CD14-positive monocyte (primary cell): ENCODE measurements around the gene GMEB1. TPM values are rescaled to one million over a fixed set of nuclear protein-coding genes. Genes with fewer than 3 reads are reported as not detected.

Experiments
- DNase-seq, 3 donors: peaks; one replicate each; pipeline ENCODE4 v3.0.0-alpha.2; 2011 to 2022
- H2AFZ ChIP-seq: 2 replicates; pipeline ENCODE4 v1.6.0; 2012; ENCODE audit warnings: mild to moderate bottlenecking, low read depth, low read length, inconsistent platforms; ENCODE audit not compliant: insufficient read depth, poor library complexity, severe bottlenecking
- H3K27ac ChIP-seq, 2 donors: 1 replicate in 1 of 2; 2 replicates in 1 of 2; pipeline ENCODE4 v1.5.1; 2012 to 2013; ENCODE audit warnings: low read length in 2 of 2, control low read depth in 1 of 2, inconsistent platforms in 1 of 2, low read depth in 1 of 2, mild to moderate bottlenecking in 1 of 2
- H3K27me3 ChIP-seq, 2 donors: one replicate each; pipeline versions ENCODE4 v1.6.0 to v1.6.1; 2011 to 2013; ENCODE audit warnings: low read length in 2 of 2; ENCODE audit not compliant: control insufficient read depth in 2 of 2, insufficient read depth in 2 of 2
- H3K36me3 ChIP-seq, 2 donors: replicated peaks in 1 of 2; 1 replicate in 1 of 2; 2 replicates in 1 of 2; pipeline versions ENCODE4 v1.5.1 to v1.6.1; 2012 to 2013; ENCODE audit warnings: low read length in 2 of 2, control low read depth in 1 of 2, inconsistent platforms in 1 of 2, mild to moderate bottlenecking in 1 of 2; ENCODE audit not compliant: insufficient read depth in 2 of 2, control insufficient read depth in 1 of 2
- H3K4me1 ChIP-seq, 2 donors: 1 replicate in 1 of 2; 2 replicates in 1 of 2; pipeline versions ENCODE4 v1.5.1 to v1.6.1; 2012 to 2013; ENCODE audit warnings: low read length in 2 of 2, control low read depth in 1 of 2, inconsistent platforms in 1 of 2, mild to moderate bottlenecking in 1 of 2, moderate library complexity in 1 of 2; ENCODE audit not compliant: insufficient read depth in 2 of 2, control insufficient read depth in 1 of 2
- H3K4me2 ChIP-seq: replicated peaks from 2 replicates; pipeline ENCODE3; 2012; ENCODE audit warnings: low read length, moderate library complexity, mild to moderate bottlenecking; ENCODE audit not compliant: poor library complexity, severe bottlenecking; ENCODE audit errors: extremely low read depth
- H3K4me3 ChIP-seq, 3 experiments: fragments of 200-600 bp in 1 of 3; sonication (generic) in 1 of 3; replicated peaks in 1 of 3; 1 replicate in 2 of 3; 2 replicates in 1 of 3; pipeline ENCODE4 v1.5.1; 2011 to 2013; ENCODE audit warnings: low read length in 3 of 3, mild to moderate bottlenecking in 3 of 3, control low read depth in 2 of 3, low read depth in 2 of 3, inconsistent platforms in 1 of 3, moderate library complexity in 1 of 3
- H3K79me2 ChIP-seq: 2 replicates; pipeline ENCODE4 v1.6.0; 2012; ENCODE audit warnings: mild to moderate bottlenecking, control low read depth, inconsistent platforms, low read length, moderate library complexity; ENCODE audit not compliant: insufficient read depth
- H3K9ac ChIP-seq: 2 replicates; pipeline ENCODE4 v1.6.0; 2017; ENCODE audit warnings: low read length, mild to moderate bottlenecking; ENCODE audit not compliant: insufficient read depth, poor library complexity, severe bottlenecking
- H3K9me3 ChIP-seq, 2 donors: replicated peaks in 1 of 2; 1 replicate in 1 of 2; 2 replicates in 1 of 2; pipeline versions ENCODE4 v1.5.1 to v1.6.1; 2012 to 2013; ENCODE audit warnings: low read length in 2 of 2, control low read depth in 1 of 2; ENCODE audit not compliant: control insufficient read depth in 1 of 2, insufficient read depth in 1 of 2
- H4K20me1 ChIP-seq: 2 replicates; pipeline ENCODE4 v1.6.0; 2012; ENCODE audit warnings: mild to moderate bottlenecking, low read length, control low read depth, moderate library complexity; ENCODE audit not compliant: insufficient read depth
- H3K27ac Mint-ChIP-seq, 7 donors: one replicate each; pipeline ENCODE4 v1.8.0; 2020; ENCODE audit warnings: mild to moderate bottlenecking in 7 of 7, mixed read lengths in 7 of 7, moderate library complexity in 6 of 7, inconsistent platforms in 2 of 7
- H3K27me3 Mint-ChIP-seq, 3 donors: one replicate each; pipeline ENCODE4 v1.8.0; 2021 to 2022; ENCODE audit warnings: low read depth in 3 of 3, mild to moderate bottlenecking in 3 of 3, mixed read lengths in 3 of 3, moderate library complexity in 3 of 3, inconsistent platforms in 1 of 3
- H3K36me3 Mint-ChIP-seq, 2 donors: one replicate each; pipeline ENCODE4 v1.8.0; 2020; ENCODE audit warnings: mixed read lengths in 2 of 2, inconsistent platforms in 1 of 2, mild to moderate bottlenecking in 1 of 2
- H3K4me1 Mint-ChIP-seq: one replicate; pipeline ENCODE4 v1.8.0; 2020; ENCODE audit warnings: mild to moderate bottlenecking, mixed read lengths
- H3K4me3 Mint-ChIP-seq, 2 donors: one replicate each; pipeline ENCODE4 v1.8.0; 2020; ENCODE audit warnings: mild to moderate bottlenecking in 2 of 2, mixed read lengths in 2 of 2, moderate library complexity in 1 of 2
- H3K9me3 Mint-ChIP-seq, 7 donors: one replicate each; pipeline ENCODE4 v1.8.0; 2020 to 2022; ENCODE audit warnings: mixed read lengths in 7 of 7, mild to moderate bottlenecking in 6 of 7, moderate library complexity in 6 of 7, inconsistent platforms in 2 of 7
- WGBS: methylation state at CpG from one replicate; pipeline ENCODE4 v1.1.5; 2013; ENCODE audit warnings: missing lambda C conversion rate; ENCODE audit not compliant: insufficient coverage; 5-methylcytosine and 5-hydroxymethylcytosine counted together
- intact Hi-C, 2 donors: fragments of 100-400 bp; cut with micrococcal nuclease; formaldehyde crosslinking; loops; one replicate each; pipeline versions ENCODE4 v1.15.0 to v1.15.1; 2023
- polyA plus RNA-seq, 3 donors: library from polyadenylated mRNA; depleted of rRNA in 1 of 3; unstranded in 2 of 3; stranded (reverse) in 1 of 3; fragments of 300-500 nt in 2 of 3; fragments of >200 nt in 1 of 3; fragmentation: Illumina TruSeq in 2 of 3; gene quantifications; 1 replicate in 2 of 3; 2 replicates in 1 of 3; pipeline ENCODE4 v1.2.3, GENCODE V29; 2012 to 2021
- TF ChIP-seq, protein P1 (sequence below): fragments of 200-600 bp; IDR thresholded peaks from one replicate; pipeline ENCODE4 v1.8.0; 2022; ENCODE audit warnings: antibody characterized with exemption, mild to moderate bottlenecking

Gene GMEB1
- polyA plus RNA-seq, 3 donors = 8.1 to 16.0 (median 9.7) TPM

- Mint-ChIP-seq H3K27me3 (peaks cover 0 to 1% (median 1%) of the 10 kb centered on the region in 3 donors), H3K27ac (peak overlapping the region in 1 of 7 donors; percentile 1), H3K4me1 (no peaks in the 10 kb centered on the region), H3K9me3 (no peaks in the 10 kb centered on the region), H3K4me3 (no peak overlapping the region), H3K36me3 (peaks cover 17 to 29% of the 10 kb centered on the region in 2 donors)
- TF ChIP-seq, protein P1, sequence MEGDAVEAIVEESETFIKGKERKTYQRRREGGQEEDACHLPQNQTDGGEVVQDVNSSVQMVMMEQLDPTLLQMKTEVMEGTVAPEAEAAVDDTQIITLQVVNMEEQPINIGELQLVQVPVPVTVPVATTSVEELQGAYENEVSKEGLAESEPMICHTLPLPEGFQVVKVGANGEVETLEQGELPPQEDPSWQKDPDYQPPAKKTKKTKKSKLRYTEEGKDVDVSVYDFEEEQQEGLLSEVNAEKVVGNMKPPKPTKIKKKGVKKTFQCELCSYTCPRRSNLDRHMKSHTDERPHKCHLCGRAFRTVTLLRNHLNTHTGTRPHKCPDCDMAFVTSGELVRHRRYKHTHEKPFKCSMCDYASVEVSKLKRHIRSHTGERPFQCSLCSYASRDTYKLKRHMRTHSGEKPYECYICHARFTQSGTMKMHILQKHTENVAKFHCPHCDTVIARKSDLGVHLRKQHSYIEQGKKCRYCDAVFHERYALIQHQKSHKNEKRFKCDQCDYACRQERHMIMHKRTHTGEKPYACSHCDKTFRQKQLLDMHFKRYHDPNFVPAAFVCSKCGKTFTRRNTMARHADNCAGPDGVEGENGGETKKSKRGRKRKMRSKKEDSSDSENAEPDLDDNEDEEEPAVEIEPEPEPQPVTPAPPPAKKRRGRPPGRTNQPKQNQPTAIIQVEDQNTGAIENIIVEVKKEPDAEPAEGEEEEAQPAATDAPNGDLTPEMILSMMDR = no peak
- DNase-seq = no peak
- Histone ChIP-seq H3K4me3 (no peak overlapping the region), H3K9me3 (no peaks in the 10 kb centered on the region), H3K27me3 (no peaks in the 10 kb centered on the region), H3K27ac (peak overlapping the region in 1 of 2 donors; percentile 22), H3K79me2 (peaks cover 79% of the 10 kb centered on the region), H3K9ac (no peak overlapping the region), H3K4me2 (no peak overlapping the region), H2AFZ (no peak overlapping the region), H4K20me1 (peaks cover 31% of the 10 kb centered on the region), H3K36me3 (peaks cover under 1 to 22% of the 10 kb centered on the region in 2 donors), H3K4me1 (no peaks in the 10 kb centered on the region)
- intact Hi-C loops = no loop called here
Measured at GRCh38 chr1:28675924-28676257, 7.3 kb downstream of the GMEB1 start.

GRCh38 chr1:28680151-28680550, 11.6 kb downstream of the GMEB1 start:
- Histone ChIP-seq H2AFZ (no peak overlapping the region), H3K27me3 (no peaks in the 10 kb centered on the region), H3K4me1 (no peaks in the 10 kb centered on the region), H3K4me3 (no peak overlapping the region), H3K36me3 (peaks cover 32 to 65% of the 10 kb centered on the region in 2 donors), H3K79me2 (peaks cover 54% of the 10 kb centered on the region), H3K4me2 (no peak overlapping the region), H4K20me1 (peaks cover 33% of the 10 kb centered on the region), H3K27ac (no peak overlapping the region), H3K9me3 (no peaks in the 10 kb centered on the region), H3K9ac (no peak overlapping the region)
- H3K9me3 Mint-ChIP-seq = no peaks in the 10 kb centered on the region
- peaks cover 0 to 2% (median 1%) of the 10 kb centered on the region in 3 donors for H3K27me3 Mint-ChIP-seq
- intact Hi-C loops = no loop called here
- no peak for DNase-seq
- peak overlapping the region in 1 of 7 donors; percentile 26 for H3K27ac Mint-ChIP-seq
- H3K36me3 Mint-ChIP-seq = peaks cover 48 to 55% of the 10 kb centered on the region in 2 donors
- H3K4me3 Mint-ChIP-seq = no peak overlapping the region
- TF ChIP-seq, protein P1 = no peak
- no peaks in the 10 kb centered on the region for H3K4me1 Mint-ChIP-seq
- WGBS = 100% methylated on average over 2 of the region's 4 CpGs
